Measurements from ENCODE around the gene ZBTB7B.

GRCh38 chr1:155053531-155054105 lies 51.0 kb downstream of the ZBTB7B start:
- no peak for TF ChIP-seq CTCF (IDR thresholded peaks at IDR 0.05)
- no peak for TF ChIP-seq POLR2A (IDR thresholded peaks at IDR 0.05)

Measured in tibial nerve (tissue), 3 donors.